PC-3 (cell line): Measurements from ENCODE around the gene PRKCG. TPM values are rescaled to one million over a fixed set of nuclear protein-coding genes. Genes with fewer than 3 reads are reported as not detected.
"Not testable (repeated sequence)": the region's sequence is repeated elsewhere in the genome, so short reads cannot be mapped to it uniquely, and the experiment has no call there.

ENCODE experiments used
- ATAC-seq: fragments of 200-7000 bp; cut with Tn5 transposase; 2 replicates; pipeline ENCODE4 v1.9.1; 2020; ENCODE audit warnings: mild to moderate bottlenecking, moderate library complexity
- BruUV-seq: library from RNA; stranded (reverse); fragments of 400-500 nt; replicated peaks from 2 replicates; lab custom pipeline; 2021; lab: Mats Ljungman, UMichigan
- CTCF ChIA-PET: fragments of 300-600 bp; sonication (Branson Sonifier 250); formaldehyde crosslinking; loops from one replicate; lab custom pipeline; 2022; ENCODE audit warnings: antibody characterized with exemption; lab: Charles Lee
- POLR2A ChIA-PET: fragments of 300-600 bp; sonication (Branson Sonifier 250); formaldehyde crosslinking; loops from one replicate; lab custom pipeline; 2022; ENCODE audit warnings: antibody characterized with exemption; ENCODE audit not compliant: unreplicated experiment; lab: Charles Lee
- DNase-seq: peaks from one replicate; pipeline ENCODE4 v3.0.0-alpha.2; 2015
- H2AFZ ChIP-seq: fragments of 300-600 bp; sonication (generic); 2 replicates; pipeline ENCODE4 v1.6.0; 2016; ENCODE audit warnings: antibody characterized with exemption, low read length
- H3F3A ChIP-seq: fragments of 300-600 bp; sonication (generic); one replicate; pipeline ENCODE4 v1.6.0; 2017; ENCODE audit warnings: antibody characterized with exemption, low read length, control low read depth, mild to moderate bottlenecking; ENCODE audit not compliant: unreplicated experiment
- H3K27ac ChIP-seq: fragments of 300-600 bp; sonication (generic); 2 replicates; pipeline ENCODE4 v1.5.1; 2016; ENCODE audit warnings: mild to moderate bottlenecking, low read length
- H3K27me3 ChIP-seq: fragments of 300-600 bp; sonication (generic); 2 replicates; pipeline ENCODE4 v1.6.1; 2016; ENCODE audit warnings: low read length, mixed read lengths
- H3K36me3 ChIP-seq: fragments of 300-600 bp; sonication (generic); 2 replicates; pipeline ENCODE4 v1.6.1; 2016; ENCODE audit warnings: low read depth, mixed run types, low read length, mixed read lengths
- H3K4me1 ChIP-seq: fragments of 300-600 bp; sonication (generic); 2 replicates; pipeline ENCODE4 v1.5.1; 2016; ENCODE audit warnings: low read length; ENCODE audit not compliant: insufficient read depth
- H3K4me2 ChIP-seq: fragments of 300-600 bp; sonication (generic); 2 replicates; pipeline ENCODE4 v1.6.0; 2016; ENCODE audit warnings: low read length
- H3K4me3 ChIP-seq: fragments of 300-600 bp; sonication (generic); 2 replicates; pipeline ENCODE4 v1.5.1; 2016; ENCODE audit warnings: mild to moderate bottlenecking, low read length, mixed read lengths
- H3K79me2 ChIP-seq: fragments of 300-600 bp; sonication (generic); 2 replicates; pipeline ENCODE4 v1.6.1; 2017; ENCODE audit warnings: low read length, mixed read lengths
- H3K9ac ChIP-seq: fragments of 300-600 bp; sonication (generic); 2 replicates; pipeline ENCODE4 v1.6.0; 2016; ENCODE audit warnings: mild to moderate bottlenecking, low read length
- H3K9me2 ChIP-seq: fragments of 300-600 bp; sonication (generic); replicated peaks from 2 replicates; pipeline ENCODE4 v1.6.1; 2016; ENCODE audit warnings: mixed run types, low read length, mixed read lengths
- H3K9me3 ChIP-seq: fragments of 300-600 bp; sonication (generic); 2 replicates; pipeline ENCODE4 v1.6.1; 2016; ENCODE audit warnings: low read length, mixed read lengths
- H4K20me1 ChIP-seq: fragments of 300-600 bp; sonication (generic); 2 replicates; pipeline ENCODE4 v1.6.1; 2016; ENCODE audit warnings: low read length, mixed read lengths
- CTCF ChIP-seq: fragments of 300-600 bp; sonication (generic); conservative IDR thresholded peaks from 2 replicates; pipeline ENCODE4 v1.5.1; 2017; ENCODE audit warnings: antibody characterized with exemption, low read depth, mild to moderate bottlenecking, low read length
- EZH2 ChIP-seq: fragments of 300-600 bp; sonication (generic); IDR thresholded peaks from one replicate; pipeline ENCODE4 v1.6.1; 2017; ENCODE audit warnings: antibody characterized with exemption, mild to moderate bottlenecking, low read length; ENCODE audit not compliant: unreplicated experiment
- EZH2phosphoT487 ChIP-seq: fragments of 300-600 bp; sonication (generic); IDR thresholded peaks from 2 replicates; pipeline ENCODE4 v1.6.1; 2018; ENCODE audit warnings: mild to moderate bottlenecking, antibody characterized with exemption, low read length, borderline replicate concordance
- intact Hi-C: fragments of 100-400 bp; cut with micrococcal nuclease; formaldehyde crosslinking; loops from 2 replicates; pipeline ENCODE4 v1.9.0; 2023
- total RNA-seq: library from RNA; depleted of rRNA; stranded (reverse); fragments of >200 nt; gene quantifications from 2 replicates; pipeline ENCODE4 v1.2.3, GENCODE V29; 2014

The PRKCG gene
- total RNA-seq, 1 experiment from 2014 or later = 1.5 TPM

DNA sequence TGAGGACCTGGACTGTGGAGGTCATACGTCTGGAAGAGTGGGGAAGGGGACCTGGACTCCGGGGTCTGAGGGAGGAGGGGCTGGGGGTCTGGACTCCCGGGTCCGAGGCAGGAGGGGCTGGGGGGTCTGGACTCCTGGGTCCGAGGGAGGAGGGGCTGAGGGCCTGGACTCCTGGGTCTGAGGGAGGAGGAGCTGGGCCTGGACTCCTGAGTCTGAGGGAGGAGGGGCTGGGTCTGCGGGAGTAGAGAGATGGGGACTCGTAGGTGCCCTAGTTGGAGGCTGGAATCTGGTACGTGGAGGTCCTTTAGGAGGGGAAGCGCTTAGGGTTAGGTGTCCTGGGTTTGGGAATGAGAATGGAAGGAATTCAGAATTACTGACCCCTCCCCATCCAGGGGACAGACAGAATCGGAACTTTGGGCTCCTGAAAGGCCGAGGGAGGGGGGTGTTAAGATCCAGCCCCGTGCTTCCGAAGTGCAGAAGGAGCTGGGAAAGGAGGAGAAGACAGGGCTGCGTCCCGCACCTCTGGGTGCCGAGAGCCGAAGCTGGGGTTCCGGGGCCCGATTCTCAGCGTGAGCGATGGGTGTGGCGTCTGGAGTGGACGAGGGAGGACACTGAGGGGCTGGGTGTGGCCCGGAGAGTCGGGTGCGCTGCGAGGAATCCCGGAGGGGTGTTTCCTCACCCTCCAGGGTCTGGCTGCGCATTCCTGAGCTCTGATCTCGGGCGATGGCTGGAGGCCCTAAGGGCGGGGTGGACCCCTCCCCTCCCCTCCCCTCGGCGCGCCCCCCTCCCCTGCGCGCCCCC, 13.7 kb upstream of the PRKCG start:
- Histone ChIP-seq H3K4me2 (peak overlapping the region; percentile 93), H3K4me3 (peak overlapping the region; percentile 87), H3K79me2 (peaks cover 38% of the 10 kb centered on the region), H3K9me3 (no peaks in the 10 kb centered on the region), H4K20me1 (no peaks in the 10 kb centered on the region), H3K4me1 (peaks cover 35% of the 10 kb centered on the region), H3K9me2 (no peaks in the 10 kb centered on the region), H3K27ac (peak overlapping the region; percentile 83), H2AFZ (peak overlapping the region; percentile 54), H3F3A (no peaks in the 10 kb centered on the region), H3K9ac (peak overlapping the region; percentile 96), H3K27me3 (no peaks in the 10 kb centered on the region), H3K36me3 (peaks cover 4% of the 10 kb centered on the region; the same call in 1 of the 2 replicates)
- TF ChIP-seq EZH2 = no peak
- no peak for TF ChIP-seq CTCF
- TF ChIP-seq EZH2phosphoT487 = no peak
- peak; percentile 69 for DNase-seq
- intact Hi-C loops = no loop called here
- peak; percentile 8 for ATAC-seq
- BruUV-seq = TSS peak; percentile 61
- POLR2A ChIA-PET = interaction anchor here (0.5 to 1.1 kb wide), 11 partner anchors 9 to 348 kb away, joined by 3 to 10 read pairs (median 3); no protein-coding TSS in a partner anchor
- CTCF ChIA-PET = interaction anchor here (0.8 to 1.5 kb wide), 2 partner anchors 156 to 162 kb away, joined by 5 to 6 read pairs; no protein-coding TSS in a partner anchor

GRCh38 chr19:53868892-53869804, 12.8 kb upstream of the PRKCG start:
- ATAC-seq (peak; percentile 33), DNase-seq (peak; percentile 90)
- peak overlapping the region; percentile 93 for H3K4me2 ChIP-seq
- H3K9me2 ChIP-seq = no peaks in the 10 kb centered on the region
- peaks cover 13% of the 10 kb centered on the region for H3K36me3 ChIP-seq
- ChIA-PET POLR2A (interaction anchor here (0.6 to 0.9 kb wide), 6 partner anchors 10 to 1348 kb away, joined by 3 to 4 read pairs (median 3); no protein-coding TSS in a partner anchor), CTCF (interaction anchor here (0.8 to 1.5 kb wide), 2 partner anchors 155 to 161 kb away, joined by 5 to 6 read pairs; no protein-coding TSS in a partner anchor)
- intact Hi-C loops = no loop called here
- TF ChIP-seq EZH2 (no peak), EZH2phosphoT487 (no peak), CTCF (no peak)
- peaks cover 46% of the 10 kb centered on the region for H3K79me2 ChIP-seq
- no TSS peak for BruUV-seq
- no peaks in the 10 kb centered on the region for H3K27me3 ChIP-seq
- peak overlapping the region; percentile 87 for H3K4me3 ChIP-seq
- H3F3A ChIP-seq = no peaks in the 10 kb centered on the region
- peaks cover 8% of the 10 kb centered on the region; the same call in 1 of the 2 replicates for H4K20me1 ChIP-seq
- peaks cover 31% of the 10 kb centered on the region for H3K4me1 ChIP-seq
- peak overlapping the region; percentile 54 for H2AFZ ChIP-seq
- H3K9ac ChIP-seq = peak overlapping the region; percentile 96
- H3K9me3 ChIP-seq = no peaks in the 10 kb centered on the region
- H3K27ac ChIP-seq = peak overlapping the region; percentile 83

DNA sequence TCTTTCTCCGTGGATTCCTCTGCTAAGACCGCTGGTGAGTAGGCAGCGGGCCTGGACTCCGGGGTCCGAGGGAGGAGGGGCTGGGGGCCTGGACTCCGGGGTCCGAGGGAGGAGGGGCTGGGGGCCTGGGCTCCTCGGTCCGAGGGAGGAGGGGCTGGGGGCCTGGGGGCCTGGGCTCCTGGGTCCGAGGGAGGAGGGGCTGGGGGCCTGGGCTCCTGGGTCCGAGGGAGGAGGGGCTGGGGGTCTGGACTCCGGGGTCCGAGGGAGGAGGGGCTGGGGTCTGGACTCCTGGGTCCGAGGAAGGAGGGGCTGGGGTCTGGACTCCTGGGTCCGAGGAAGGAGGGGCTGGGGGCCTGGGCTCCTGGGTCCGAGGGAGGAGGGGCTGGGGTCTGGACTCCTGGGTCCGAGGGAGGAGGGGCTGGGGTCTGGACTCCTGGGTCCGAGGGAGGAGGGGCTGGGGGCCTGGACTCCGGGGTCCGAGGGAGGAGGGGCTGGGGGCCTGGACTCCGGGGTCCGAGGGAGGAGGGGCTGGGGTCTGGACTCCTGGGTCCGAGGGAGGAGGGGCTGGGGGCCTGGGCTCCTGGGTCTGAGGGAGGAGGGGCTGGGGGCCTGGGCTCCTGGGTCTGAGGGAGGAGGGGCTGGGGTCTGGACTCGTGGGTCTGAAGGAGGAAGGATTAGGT, 12.1 kb upstream of the PRKCG start:
- H3K9me2 ChIP-seq, H3F3A ChIP-seq, CTCF ChIA-PET, ATAC-seq, POLR2A ChIA-PET, H3K9me3 ChIP-seq, H3K27me3 ChIP-seq, BruUV-seq, intact Hi-C loops, DNase-seq: not testable (repeated sequence)
- Histone ChIP-seq H2AFZ (peak overlapping the region; percentile 37), H3K79me2 (peaks cover 50% of the 10 kb centered on the region), H3K9ac (peak overlapping the region; percentile 96), H3K27ac (peak overlapping the region; percentile 83), H3K4me1 (peaks cover 23% of the 10 kb centered on the region), H3K4me2 (peak overlapping the region; percentile 93), H4K20me1 (peaks cover 16% of the 10 kb centered on the region; the same call in 1 of the 2 replicates), H3K36me3 (peaks cover 21% of the 10 kb centered on the region), H3K4me3 (peak overlapping the region; percentile 87)
